HEK293 (cell line): ENCODE results near the gene ROR2.

ENCODE experiments used
- CTCF ChIA-PET: fragments of 350-600 bp; formaldehyde crosslinking; extraction: SDS; loops from one replicate; lab custom pipeline; 2021; ENCODE audit warnings: antibody characterized with exemption; lab: Yijun Ruan, JAX
- POLR2A ChIA-PET: fragments of 300-600 bp; formaldehyde crosslinking; extraction: SDS; loops from one replicate; lab custom pipeline; 2020; ENCODE audit warnings: antibody characterized with exemption, inconsistent platforms; lab: Yijun Ruan, JAX
- H3K27ac ChIP-seq: fragments of 200-500 bp; sonication (Bioruptor generic); 2 replicates; pipeline ENCODE4 v1.5.1; 2014; ENCODE audit warnings: low read depth, low read length, control low read depth, inconsistent platforms; ENCODE audit errors: extremely low read depth
- H3K36me3 ChIP-seq, 2 experiments: fragments of 200-500 bp in 1 of 2; sonication (Bioruptor generic) in 1 of 2; 1 replicate in 1 of 2; 2 replicates in 1 of 2; pipeline ENCODE4 v1.5.1; 2014 to 2017; ENCODE audit warnings: inconsistent platforms in 2 of 2, low read length in 2 of 2; ENCODE audit not compliant: control insufficient read depth in 2 of 2, insufficient read depth in 1 of 2
- H3K4me1 ChIP-seq: fragments of 200-500 bp; sonication (Bioruptor generic); 2 replicates; pipeline ENCODE4 v1.5.1; 2014; ENCODE audit warnings: mild to moderate bottlenecking, low read length, inconsistent platforms; ENCODE audit not compliant: control insufficient read depth, insufficient read depth
- H3K4me3 ChIP-seq: 2 replicates; pipeline ENCODE4 v1.5.1; 2011; ENCODE audit warnings: low read depth, mild to moderate bottlenecking, control low read depth, low read length, moderate library complexity
- H3K9me3 ChIP-seq: fragments of 200-500 bp; sonication (Bioruptor generic); 2 replicates; pipeline ENCODE4 v1.5.1; 2014; ENCODE audit warnings: low read depth, low read length, inconsistent platforms; ENCODE audit not compliant: control insufficient read depth, insufficient read depth
- EGR2 ChIP-seq: fragments of 450-650 bp; formaldehyde crosslinking; IDR thresholded peaks from 2 replicates; pipeline ENCODE4 v1.5.1; 2016; ENCODE audit warnings: low read depth, missing biosample characterization, missing genetic modification characterization
- GLI2 ChIP-seq: fragments of 450-650 bp; formaldehyde crosslinking; IDR thresholded peaks from 2 replicates; pipeline ENCODE4; 2017; ENCODE audit warnings: missing biosample characterization, missing genetic modification characterization, low read depth, borderline replicate concordance
- IKZF3 ChIP-seq: fragments of 450-650 bp; IDR thresholded peaks from 2 replicates; pipeline ENCODE4 v1.5.0; 2018; ENCODE audit warnings: missing biosample characterization, mild to moderate bottlenecking, missing genetic modification characterization, moderate library complexity
- PATZ1 ChIP-seq: fragments of 450-650 bp; formaldehyde crosslinking; IDR thresholded peaks from 2 replicates; pipeline ENCODE4 v1.5.1; 2016; ENCODE audit warnings: missing biosample characterization, missing genetic modification characterization
- ZBTB1 ChIP-seq: fragments of 450-650 bp; formaldehyde crosslinking; IDR thresholded peaks from 2 replicates; pipeline ENCODE4 v1.5.1; 2016; ENCODE audit warnings: missing biosample characterization, missing genetic modification characterization
- ZBTB20 ChIP-seq: fragments of 450-650 bp; formaldehyde crosslinking; IDR thresholded peaks from 2 replicates; pipeline ENCODE4 v1.5.1; 2016; ENCODE audit warnings: missing biosample characterization, missing genetic modification characterization
- ZEB2 ChIP-seq: fragments of 450-650 bp; formaldehyde crosslinking; IDR thresholded peaks from 2 replicates; pipeline ENCODE4 v1.5.1; 2016; ENCODE audit warnings: missing biosample characterization, missing genetic modification characterization
- ZNF114 ChIP-seq: fragments of 450-650 bp; formaldehyde crosslinking; IDR thresholded peaks from 2 replicates; pipeline ENCODE4 v1.5.0; 2017; ENCODE audit warnings: missing biosample characterization, missing genetic modification characterization
- ZNF169 ChIP-seq: fragments of 450-650 bp; formaldehyde crosslinking; IDR thresholded peaks from 2 replicates; pipeline ENCODE4 v1.5.1; 2016; ENCODE audit warnings: missing biosample characterization, missing genetic modification characterization
- ZNF214 ChIP-seq: fragments of 450-650 bp; formaldehyde crosslinking; IDR thresholded peaks from 2 replicates; pipeline ENCODE4 v1.5.1; 2017; ENCODE audit warnings: missing biosample characterization, mild to moderate bottlenecking, missing genetic modification characterization, borderline replicate concordance
- ZNF354C ChIP-seq: fragments of 450-650 bp; formaldehyde crosslinking; IDR thresholded peaks from 2 replicates; pipeline ENCODE4 v1.5.1; 2016; ENCODE audit warnings: missing biosample characterization, missing genetic modification characterization, low read depth, borderline replicate concordance
- ZNF37A ChIP-seq: fragments of 450-650 bp; IDR thresholded peaks from 2 replicates; pipeline ENCODE4 v1.5.1; 2018; ENCODE audit warnings: missing biosample characterization, missing genetic modification characterization
- ZNF449 ChIP-seq: fragments of 450-650 bp; formaldehyde crosslinking; IDR thresholded peaks from 2 replicates; pipeline ENCODE4 v1.5.1; 2017; ENCODE audit warnings: missing biosample characterization, mild to moderate bottlenecking, missing genetic modification characterization, moderate library complexity
- ZNF530 ChIP-seq: fragments of 450-650 bp; formaldehyde crosslinking; IDR thresholded peaks from 2 replicates; pipeline ENCODE4 v1.5.1; 2016; ENCODE audit warnings: low read depth, missing biosample characterization, missing genetic modification characterization
- ZNF544 ChIP-seq: fragments of 450-650 bp; formaldehyde crosslinking; IDR thresholded peaks from 2 replicates; pipeline ENCODE4 v1.5.0; 2017; ENCODE audit warnings: missing biosample characterization, missing genetic modification characterization
- ZNF548 ChIP-seq: fragments of 450-650 bp; formaldehyde crosslinking; IDR thresholded peaks from 2 replicates; pipeline ENCODE4 v1.5.1; 2016; ENCODE audit warnings: missing biosample characterization, missing genetic modification characterization
- ZNF555 ChIP-seq: fragments of 450-650 bp; formaldehyde crosslinking; conservative IDR thresholded peaks from 2 replicates; pipeline ENCODE4 v1.5.1; 2017; ENCODE audit warnings: missing biosample characterization, mild to moderate bottlenecking, missing genetic modification characterization, inconsistent platforms
- ZNF558 ChIP-seq: fragments of 450-650 bp; formaldehyde crosslinking; IDR thresholded peaks from 2 replicates; pipeline ENCODE4 v1.5.1; 2016; ENCODE audit warnings: missing biosample characterization, missing genetic modification characterization
- ZNF639 ChIP-seq: fragments of 450-650 bp; formaldehyde crosslinking; IDR thresholded peaks from 2 replicates; pipeline ENCODE4 v1.5.1; 2016; ENCODE audit warnings: missing biosample characterization, missing genetic modification characterization
- ZNF843 ChIP-seq: fragments of 450-650 bp; formaldehyde crosslinking; IDR thresholded peaks from 2 replicates; pipeline ENCODE4 v1.5.1; 2016; ENCODE audit warnings: missing biosample characterization, missing genetic modification characterization
- TF ChIP-seq, protein P1 (sequence below): fragments of 450-650 bp; formaldehyde crosslinking; IDR thresholded peaks from 2 replicates; pipeline ENCODE4 v1.5.1; 2017; ENCODE audit warnings: missing biosample characterization, missing genetic modification characterization
- TF ChIP-seq, protein P2 (sequence below): fragments of 450-650 bp; formaldehyde crosslinking; IDR thresholded peaks from 2 replicates; pipeline ENCODE4 v1.5.1; 2017; ENCODE audit warnings: missing biosample characterization, missing genetic modification characterization

ROR2 gene

DNA sequence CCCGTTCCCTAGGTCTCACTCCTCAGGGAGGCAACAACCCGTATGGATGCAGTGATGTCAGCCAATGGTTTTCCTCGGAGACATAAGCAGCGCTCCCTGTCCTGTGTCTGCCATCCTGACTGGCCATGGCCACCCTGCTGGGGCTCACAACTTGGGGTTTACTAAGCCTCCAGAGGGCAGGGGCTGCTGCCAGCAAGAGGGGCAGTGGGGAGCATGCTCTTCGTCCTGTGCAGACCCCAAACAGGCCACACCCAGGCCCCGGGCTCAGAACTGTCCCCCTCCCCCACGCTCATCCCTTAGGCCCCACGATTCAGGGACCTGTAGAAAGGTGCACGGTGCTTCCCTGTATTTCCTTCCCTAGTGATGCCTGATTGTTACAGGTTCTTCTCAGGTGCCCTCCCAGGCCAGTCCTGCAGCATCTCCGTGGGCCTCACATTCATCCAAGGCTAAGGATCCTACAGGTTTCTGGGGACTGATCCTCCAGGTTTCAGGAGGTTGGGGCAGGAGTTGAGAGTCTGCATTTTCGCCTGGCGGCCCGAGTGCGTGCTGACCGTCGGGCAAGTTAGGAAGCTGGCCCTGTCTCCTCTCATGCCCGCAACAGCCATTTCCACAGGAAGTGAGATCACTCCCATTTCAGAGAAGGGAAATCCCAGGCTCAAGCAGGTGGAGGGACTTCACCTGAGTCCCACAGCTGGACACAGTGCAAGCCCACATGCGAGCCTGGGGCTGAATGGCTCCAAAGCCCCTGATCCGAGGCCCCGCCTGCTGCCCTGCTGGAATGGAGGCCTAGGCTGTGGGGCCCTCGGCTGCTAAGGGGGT is 217.6 kb downstream of the ROR2 start (continued):
- TF ChIP-seq ZNF449 = no peak
- no peak for TF ChIP-seq ZNF544 (tag by site-specific recombination)
- no peak for TF ChIP-seq ZEB2 (tag by site-specific recombination)
- TF ChIP-seq PATZ1 = no peak
- TF ChIP-seq ZNF169 (tag by site-specific recombination) = no peak
- no peak for TF ChIP-seq EGR2

DNA sequence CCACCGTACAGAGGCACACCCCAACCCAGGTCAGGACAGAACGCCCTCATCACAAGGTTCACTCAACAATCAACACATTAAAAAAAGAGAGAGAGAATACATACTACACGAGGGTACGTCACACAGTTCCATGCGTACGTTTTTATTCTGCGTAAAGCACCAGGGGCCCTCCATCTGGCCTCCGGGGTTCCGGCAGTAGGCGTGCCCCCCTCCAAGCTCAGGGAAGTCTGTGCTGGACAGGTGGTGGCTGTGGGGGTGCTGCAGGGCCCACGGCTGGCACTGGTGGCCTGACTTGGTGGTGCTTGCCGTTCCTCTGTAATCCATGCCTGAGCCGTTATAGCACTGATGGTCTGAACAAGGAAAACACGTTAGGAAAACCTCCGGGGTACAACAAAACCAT is 219.2 kb downstream of the ROR2 start:
- Histone ChIP-seq H3K4me3 (no peak overlapping the region), H3K9me3 (no peaks in the 10 kb centered on the region), H3K4me1 (no peaks in the 10 kb centered on the region), H3K27ac (no peak overlapping the region), H3K36me3 (peaks cover 0 to 15% of the 10 kb centered on the region in 2 experiments; a peak in 1 of 3 replicates)
- ChIA-PET CTCF (no interaction called here), POLR2A (no interaction called here)
- TF ChIP-seq ZNF843 (tag by site-specific recombination) (no peak), ZNF558 (tag by site-specific recombination) (no peak), GLI2 (tag by site-specific recombination) (no peak), ZNF214 (tag by site-specific recombination) (no peak), ZNF555 (tag by site-specific recombination) (no peak), IKZF3 (tag by site-specific recombination) (no peak), ZNF37A (tag by site-specific recombination) (no peak), ZNF548 (tag by site-specific recombination) (no peak), ZBTB1 (tag by site-specific recombination) (no peak), ZNF530 (tag by site-specific recombination) (no peak), ZBTB20 (tag by site-specific recombination) (no peak)
- TF ChIP-seq, protein P1, sequence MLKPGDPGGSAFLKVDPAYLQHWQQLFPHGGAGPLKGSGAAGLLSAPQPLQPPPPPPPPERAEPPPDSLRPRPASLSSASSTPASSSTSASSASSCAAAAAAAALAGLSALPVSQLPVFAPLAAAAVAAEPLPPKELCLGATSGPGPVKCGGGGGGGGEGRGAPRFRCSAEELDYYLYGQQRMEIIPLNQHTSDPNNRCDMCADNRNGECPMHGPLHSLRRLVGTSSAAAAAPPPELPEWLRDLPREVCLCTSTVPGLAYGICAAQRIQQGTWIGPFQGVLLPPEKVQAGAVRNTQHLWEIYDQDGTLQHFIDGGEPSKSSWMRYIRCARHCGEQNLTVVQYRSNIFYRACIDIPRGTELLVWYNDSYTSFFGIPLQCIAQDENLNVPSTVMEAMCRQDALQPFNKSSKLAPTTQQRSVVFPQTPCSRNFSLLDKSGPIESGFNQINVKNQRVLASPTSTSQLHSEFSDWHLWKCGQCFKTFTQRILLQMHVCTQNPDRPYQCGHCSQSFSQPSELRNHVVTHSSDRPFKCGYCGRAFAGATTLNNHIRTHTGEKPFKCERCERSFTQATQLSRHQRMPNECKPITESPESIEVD (tag by site-specific recombination) = no peak

GRCh38 chr9:91729558-91729842 is 220.5 kb downstream of the ROR2 start:
- H3K36me3 ChIP-seq = peaks cover 0 to 28% of the 10 kb centered on the region in 2 experiments; a peak in 1 of 3 replicates
- H3K27ac ChIP-seq = no peak overlapping the region
- CTCF ChIA-PET = interaction anchor here (0.6 to 1.1 kb wide), 4 partner anchors 10 to 815 kb away, joined by 3 read pairs; no protein-coding TSS in a partner anchor
- no peak overlapping the region for H3K4me3 ChIP-seq
- POLR2A ChIA-PET = interaction anchor here (1.2 kb wide), 1 partner anchor 306 kb away, joined by 3 read pairs; the partner anchor contains the start of gene NFIL3
- H3K9me3 ChIP-seq = no peaks in the 10 kb centered on the region
- H3K4me1 ChIP-seq = no peaks in the 10 kb centered on the region
- TF ChIP-seq, protein P2, sequence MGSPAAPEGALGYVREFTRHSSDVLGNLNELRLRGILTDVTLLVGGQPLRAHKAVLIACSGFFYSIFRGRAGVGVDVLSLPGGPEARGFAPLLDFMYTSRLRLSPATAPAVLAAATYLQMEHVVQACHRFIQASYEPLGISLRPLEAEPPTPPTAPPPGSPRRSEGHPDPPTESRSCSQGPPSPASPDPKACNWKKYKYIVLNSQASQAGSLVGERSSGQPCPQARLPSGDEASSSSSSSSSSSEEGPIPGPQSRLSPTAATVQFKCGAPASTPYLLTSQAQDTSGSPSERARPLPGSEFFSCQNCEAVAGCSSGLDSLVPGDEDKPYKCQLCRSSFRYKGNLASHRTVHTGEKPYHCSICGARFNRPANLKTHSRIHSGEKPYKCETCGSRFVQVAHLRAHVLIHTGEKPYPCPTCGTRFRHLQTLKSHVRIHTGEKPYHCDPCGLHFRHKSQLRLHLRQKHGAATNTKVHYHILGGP (tag by site-specific recombination) = no peak
- TF ChIP-seq ZNF354C (tag by site-specific recombination) (no peak), ZNF114 (no peak), ZNF639 (tag by site-specific recombination) (no peak)
